CD8-positive, alpha-beta memory T cell (primary cell): ENCODE results near the gene C12orf42. TPM values are rescaled to one million over a fixed set of nuclear protein-coding genes. Genes with fewer than 3 reads are reported as not detected.
A peak's percentile ranks its signal among the peaks of the same experiment; 100 is the strongest.

ENCODE experiments used
- CTCF ChIA-PET: fragments of 350-600 bp; sonication (Branson Sonifier 250); formaldehyde crosslinking; loops from one replicate; lab custom pipeline; 2021; ENCODE audit warnings: antibody characterized with exemption; lab: Charles Lee
- POLR2A ChIA-PET: fragments of 350-600 bp; sonication (Branson Sonifier 250); formaldehyde crosslinking; loops from one replicate; lab custom pipeline; 2021; ENCODE audit warnings: antibody characterized with exemption; lab: Charles Lee
- DNase-seq, 5 donors: peaks; one replicate each; pipeline versions ENCODE4 v3.0.0 to v3.0.0-alpha.2; 2020 to 2022; ENCODE audit warnings: mixed read lengths in 1 of 5
- H3K27ac ChIP-seq: one replicate; pipeline ENCODE4 v1.7.0; 2013; ENCODE audit warnings: low read depth, mild to moderate bottlenecking, low read length, moderate library complexity
- H3K27me3 ChIP-seq: 2 replicates; pipeline ENCODE4 v1.7.0; 2013; ENCODE audit warnings: low read length, mild to moderate bottlenecking; ENCODE audit not compliant: insufficient read depth, poor library complexity, severe bottlenecking
- H3K36me3 ChIP-seq: 2 replicates; pipeline ENCODE4 v1.7.0; 2013; ENCODE audit warnings: mild to moderate bottlenecking, low read length, moderate library complexity; ENCODE audit not compliant: insufficient read depth
- H3K4me1 ChIP-seq: 2 replicates; pipeline ENCODE4 v1.7.0; 2013; ENCODE audit warnings: mild to moderate bottlenecking, low read length, moderate library complexity; ENCODE audit not compliant: insufficient read depth
- H3K4me3 ChIP-seq: 2 replicates; pipeline ENCODE4 v1.7.0; 2013; ENCODE audit warnings: mild to moderate bottlenecking, low read length
- H3K9me3 ChIP-seq: 2 replicates; pipeline ENCODE4 v1.7.0; 2013; ENCODE audit warnings: mild to moderate bottlenecking, low read length
- H3K27ac Mint-ChIP-seq, 8 donors: one replicate each; pipeline ENCODE4 v1.8.0; 2020 to 2021; ENCODE audit warnings: mixed read lengths in 8 of 8, mild to moderate bottlenecking in 6 of 8, inconsistent platforms in 3 of 8, moderate library complexity in 3 of 8
- H3K27me3 Mint-ChIP-seq, 2 donors: one replicate each; pipeline ENCODE4 v1.8.0; 2020 to 2021; ENCODE audit warnings: mixed read lengths in 2 of 2, mild to moderate bottlenecking in 1 of 2, moderate library complexity in 1 of 2
- H3K36me3 Mint-ChIP-seq, 3 donors: one replicate each; pipeline ENCODE4 v1.8.0; 2020 to 2021; ENCODE audit warnings: mixed read lengths in 3 of 3, inconsistent platforms in 1 of 3, mild to moderate bottlenecking in 1 of 3
- H3K4me1 Mint-ChIP-seq, 3 donors: one replicate each; pipeline ENCODE4 v1.8.0; 2020 to 2021; ENCODE audit warnings: mixed read lengths in 3 of 3, inconsistent platforms in 1 of 3, mild to moderate bottlenecking in 1 of 3
- H3K4me3 Mint-ChIP-seq, 7 donors: one replicate each; pipeline ENCODE4 v1.8.0; 2020 to 2021; ENCODE audit warnings: mixed read lengths in 7 of 7, mild to moderate bottlenecking in 6 of 7, moderate library complexity in 4 of 7, inconsistent platforms in 2 of 7
- H3K9me3 Mint-ChIP-seq, 5 donors: one replicate each; pipeline ENCODE4 v1.8.0; 2020 to 2022; ENCODE audit warnings: mixed read lengths in 5 of 5, mild to moderate bottlenecking in 3 of 5, moderate library complexity in 2 of 5, inconsistent platforms in 1 of 5
- polyA plus RNA-seq: library from polyadenylated mRNA; unstranded; fragments of 300-500 nt; fragmentation: Illumina TruSeq; gene quantifications from one replicate; pipeline ENCODE4 v1.2.3, GENCODE V29; 2021
- total RNA-seq, 2 experiments: library from RNA; stranded (reverse); gene quantifications; one replicate each; pipeline ENCODE4 v1.2.3, GENCODE V29; 2021

Gene C12orf42
- total and polyA plus RNA-seq, 3 experiments from 2014 or later = 1.2 to 6.8 (median 1.2) TPM

- H3K27me3 ChIP-seq = no peaks in the 10 kb centered on the region
- no peak overlapping the region for H3K4me3 ChIP-seq
- no peak overlapping the region for H3K27ac ChIP-seq
- no peaks in the 10 kb centered on the region for H3K9me3 ChIP-seq
- H3K36me3 Mint-ChIP-seq = peaks cover 4 to 12% (median 8%) of the 10 kb centered on the region in 3 donors
- H3K4me1 Mint-ChIP-seq = no peaks in the 10 kb centered on the region
- POLR2A ChIA-PET = no interaction called here
- no peaks in the 10 kb centered on the region for H3K36me3 ChIP-seq
- CTCF ChIA-PET = no interaction called here
- H3K4me3 Mint-ChIP-seq = no peak overlapping the region
- no peak for DNase-seq
- H3K9me3 Mint-ChIP-seq = peaks cover 0 to 5% (median 2%) of the 10 kb centered on the region in 5 donors
- H3K4me1 ChIP-seq = no peaks in the 10 kb centered on the region
- H3K27ac Mint-ChIP-seq = no peak overlapping the region
- H3K27me3 Mint-ChIP-seq = no peaks in the 10 kb centered on the region
Observed at GRCh38 chr12:103326190-103326589, 169.6 kb downstream of the C12orf42 start.

GRCh38 chr12:103318566-103318965, 177.2 kb downstream of the C12orf42 start:
- Mint-ChIP-seq H3K4me3 (no peak overlapping the region), H3K36me3 (peaks cover 14 to 25% (median 23%) of the 10 kb centered on the region in 3 donors), H3K27ac (no peak overlapping the region), H3K4me1 (no peaks in the 10 kb centered on the region), H3K9me3 (peaks cover 9 to 26% (median 14%) of the 10 kb centered on the region in 5 donors), H3K27me3 (peaks cover 0 to 2% of the 10 kb centered on the region in 2 donors)
- no peak for DNase-seq
- no peaks in the 10 kb centered on the region for H3K9me3 ChIP-seq
- no peaks in the 10 kb centered on the region for H3K36me3 ChIP-seq
- no peaks in the 10 kb centered on the region for H3K4me1 ChIP-seq
- no peak overlapping the region for H3K27ac ChIP-seq
- CTCF ChIA-PET = no interaction called here
- POLR2A ChIA-PET = no interaction called here
- H3K4me3 ChIP-seq = no peak overlapping the region
- no peaks in the 10 kb centered on the region for H3K27me3 ChIP-seq

GRCh38 chr12:103317220-103317619, 178.5 kb downstream of the C12orf42 start:
- Histone ChIP-seq H3K9me3 (no peaks in the 10 kb centered on the region), H3K27me3 (no peaks in the 10 kb centered on the region), H3K27ac (no peak overlapping the region), H3K36me3 (no peaks in the 10 kb centered on the region), H3K4me3 (no peak overlapping the region), H3K4me1 (no peaks in the 10 kb centered on the region)
- ChIA-PET POLR2A (no interaction called here), CTCF (no interaction called here)
- Mint-ChIP-seq H3K27ac (no peak overlapping the region), H3K27me3 (peaks cover 0 to 2% of the 10 kb centered on the region in 2 donors), H3K4me3 (no peak overlapping the region), H3K9me3 (peaks cover 9 to 23% (median 14%) of the 10 kb centered on the region in 5 donors), H3K4me1 (no peaks in the 10 kb centered on the region), H3K36me3 (peaks cover 14 to 20% (median 17%) of the 10 kb centered on the region in 3 donors)
- no peak for DNase-seq

GRCh38 chr12:103314786-103315185, 181.0 kb downstream of the C12orf42 start:
- DNase-seq = no peak
- Histone ChIP-seq H3K27ac (no peak overlapping the region), H3K27me3 (no peaks in the 10 kb centered on the region), H3K4me1 (no peaks in the 10 kb centered on the region), H3K36me3 (no peaks in the 10 kb centered on the region), H3K9me3 (no peaks in the 10 kb centered on the region), H3K4me3 (no peak overlapping the region)
- ChIA-PET POLR2A (no interaction called here), CTCF (no interaction called here)
- Mint-ChIP-seq H3K9me3 (peaks cover 7 to 17% (median 11%) of the 10 kb centered on the region in 5 donors), H3K27ac (no peak overlapping the region), H3K4me3 (no peak overlapping the region), H3K4me1 (no peaks in the 10 kb centered on the region), H3K36me3 (peaks cover 7 to 16% (median 13%) of the 10 kb centered on the region in 3 donors), H3K27me3 (peaks cover 0 to 2% of the 10 kb centered on the region in 2 donors)

GRCh38 chr12:103313894-103314293, 181.9 kb downstream of the C12orf42 start:
- CTCF ChIA-PET = no interaction called here

GRCh38 chr12:103312742-103313354, 182.9 kb downstream of the C12orf42 start:
- H3K27ac Mint-ChIP-seq = no peak overlapping the region
- Histone ChIP-seq H3K27me3 (no peaks in the 10 kb centered on the region), H3K4me3 (no peak overlapping the region), H3K9me3 (no peaks in the 10 kb centered on the region), H3K36me3 (no peaks in the 10 kb centered on the region), H3K27ac (no peak overlapping the region), H3K4me1 (no peaks in the 10 kb centered on the region)
- ChIA-PET CTCF (no interaction called here), POLR2A (no interaction called here)
- peaks cover 7 to 17% (median 11%) of the 10 kb centered on the region in 5 donors for H3K9me3 Mint-ChIP-seq
- no peak overlapping the region for H3K4me3 Mint-ChIP-seq
- no peaks in the 10 kb centered on the region for H3K4me1 Mint-ChIP-seq
- H3K27me3 Mint-ChIP-seq = peaks cover 0 to 2% of the 10 kb centered on the region in 2 donors
- no peak for DNase-seq
- H3K36me3 Mint-ChIP-seq = peaks cover 3 to 13% (median 5%) of the 10 kb centered on the region in 3 donors

More at GRCh38 chr12:103313894-103314293, 181.9 kb downstream of the C12orf42 start:
- H3K9me3 Mint-ChIP-seq = peaks cover 7 to 17% (median 11%) of the 10 kb centered on the region in 5 donors
- H3K27me3 ChIP-seq = no peaks in the 10 kb centered on the region
- H3K27ac ChIP-seq = no peak overlapping the region
- H3K4me1 Mint-ChIP-seq = no peaks in the 10 kb centered on the region
- H3K27me3 Mint-ChIP-seq = peaks cover 0 to 2% of the 10 kb centered on the region in 2 donors
- peaks cover 6 to 13% (median 6%) of the 10 kb centered on the region in 3 donors for H3K36me3 Mint-ChIP-seq
- H3K36me3 ChIP-seq = no peaks in the 10 kb centered on the region
- H3K4me1 ChIP-seq = no peaks in the 10 kb centered on the region
- DNase-seq = no peak
- no peak overlapping the region for H3K4me3 Mint-ChIP-seq
- H3K27ac Mint-ChIP-seq = peak overlapping the region in 1 of 8 donors; percentile 7
- POLR2A ChIA-PET = no interaction called here
- H3K4me3 ChIP-seq = no peak overlapping the region
- no peaks in the 10 kb centered on the region for H3K9me3 ChIP-seq

GRCh38 chr12:103310546-103311270, 185.1 kb downstream of the C12orf42 start:
- CTCF ChIA-PET = no interaction called here
- Histone ChIP-seq H3K4me3 (no peak overlapping the region), H3K36me3 (no peaks in the 10 kb centered on the region), H3K27ac (no peak overlapping the region), H3K9me3 (no peaks in the 10 kb centered on the region), H3K27me3 (no peaks in the 10 kb centered on the region), H3K4me1 (no peaks in the 10 kb centered on the region)
- Mint-ChIP-seq H3K4me1 (no peaks in the 10 kb centered on the region), H3K27ac (no peak overlapping the region), H3K9me3 (peaks cover 0 to 2% (median 0%) of the 10 kb centered on the region in 5 donors), H3K36me3 (peaks cover 0 to 9% (median 0%) of the 10 kb centered on the region in 3 donors), H3K4me3 (no peak overlapping the region), H3K27me3 (peaks cover 0 to 2% of the 10 kb centered on the region in 2 donors)
- DNase-seq = no peak
- POLR2A ChIA-PET = no interaction called here

- Mint-ChIP-seq H3K27me3 (no peaks in the 10 kb centered on the region), H3K4me3 (no peak overlapping the region), H3K36me3 (peaks cover 0 to 2% (median 2%) of the 10 kb centered on the region in 3 donors), H3K4me1 (no peaks in the 10 kb centered on the region), H3K9me3 (no peaks in the 10 kb centered on the region), H3K27ac (no peak overlapping the region)
- ChIA-PET CTCF (no interaction called here), POLR2A (no interaction called here)
- Histone ChIP-seq H3K36me3 (no peaks in the 10 kb centered on the region), H3K9me3 (no peaks in the 10 kb centered on the region), H3K4me3 (no peak overlapping the region), H3K27ac (no peak overlapping the region), H3K27me3 (no peaks in the 10 kb centered on the region), H3K4me1 (no peaks in the 10 kb centered on the region)
- no peak for DNase-seq
Observed at GRCh38 chr12:103308396-103308795, 187.4 kb downstream of the C12orf42 start.
